D341Med (cell line): ENCODE results near the gene IDNK.
"Not testable (repeated sequence)": the region's sequence is repeated elsewhere in the genome, so short reads cannot be mapped to it uniquely, and the experiment has no call there.

Source experiments
- DNase-seq: peaks from one replicate; pipeline ENCODE4 v3.0.0; 2012; ENCODE audit warnings: low spot score

The IDNK gene

DNA sequence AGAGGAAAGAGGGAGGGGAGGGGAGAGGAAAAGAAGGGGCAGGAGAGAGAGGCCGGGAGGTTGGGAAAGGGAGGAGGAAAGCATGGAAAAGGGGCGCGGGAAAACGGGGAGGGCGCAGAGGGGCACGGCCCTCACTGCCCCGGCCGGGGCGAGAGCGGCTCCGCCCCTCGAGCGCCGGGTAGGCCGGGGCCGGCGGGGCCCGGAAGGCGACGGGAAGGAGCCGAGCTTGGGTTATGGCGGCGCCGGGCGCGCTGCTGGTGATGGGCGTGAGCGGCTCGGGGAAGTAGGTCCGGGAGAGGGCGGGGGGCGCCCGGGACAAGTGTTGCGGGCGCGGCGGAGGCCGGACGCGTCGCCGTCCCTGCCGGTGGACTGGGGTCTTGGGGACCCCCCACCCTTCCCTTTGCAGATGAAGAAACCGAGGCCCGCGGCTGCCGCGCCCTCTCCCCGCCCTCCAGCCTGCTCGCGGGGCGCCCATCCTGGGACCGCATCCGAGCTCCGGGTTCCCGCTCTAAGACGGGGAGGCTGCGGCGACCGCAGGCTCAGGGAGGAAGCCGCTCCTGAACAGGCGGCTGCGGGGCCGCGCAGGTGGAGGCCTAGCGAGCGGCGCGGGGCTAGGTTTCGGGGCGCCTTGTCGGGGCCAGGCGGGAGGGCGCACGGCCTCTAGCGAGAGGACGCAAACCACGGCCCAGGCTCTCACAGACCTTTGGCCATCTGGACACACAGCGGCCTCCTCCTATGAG is at the start of gene IDNK:
IDNK (plus strand) TSS at position 205 of the 740 bp plus-strand sequence; CDS start at position 234, 29 bp downstream.
- DNase-seq = peak; percentile 81

DNA sequence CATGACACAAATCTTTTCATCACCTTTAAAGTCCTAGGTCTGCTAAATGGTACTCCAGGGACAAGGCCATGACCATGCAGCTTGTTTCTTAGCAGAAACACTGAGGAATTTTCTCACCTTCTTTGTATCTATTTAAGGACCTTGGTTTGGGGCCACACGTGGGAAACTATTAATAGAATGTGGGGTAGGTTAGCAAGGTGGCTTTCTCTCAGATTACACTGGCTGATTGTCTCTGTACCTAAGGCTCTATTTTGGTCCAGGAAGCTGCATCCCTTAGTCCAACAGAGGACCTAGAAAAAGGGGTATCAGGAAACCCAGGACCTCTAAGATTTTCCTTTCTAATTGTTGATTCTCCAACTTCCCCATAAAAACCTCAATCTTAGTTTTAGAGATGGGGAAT is 48.5 kb upstream of the IDNK start:
- no peak for DNase-seq

DNA sequence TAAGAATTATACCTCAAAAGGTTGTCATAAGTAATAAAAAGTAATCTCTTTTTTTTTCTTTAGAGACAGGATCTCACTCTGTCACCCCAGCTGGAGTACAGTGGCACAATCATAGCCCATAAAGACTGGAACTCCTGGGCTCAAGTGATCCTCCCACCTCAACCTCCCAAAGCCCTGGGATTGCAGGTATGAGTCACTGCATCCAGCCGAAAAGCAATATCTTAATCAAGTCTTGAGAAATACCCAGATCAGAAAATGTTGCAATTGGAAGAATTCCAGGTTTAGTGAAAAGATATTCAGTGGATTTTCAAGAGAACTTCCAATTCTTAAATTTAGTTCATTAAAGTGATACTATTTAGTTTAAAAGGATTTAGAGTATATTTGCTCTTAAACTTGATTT is 40.9 kb upstream of the IDNK start:
- no peak for DNase-seq

DNA sequence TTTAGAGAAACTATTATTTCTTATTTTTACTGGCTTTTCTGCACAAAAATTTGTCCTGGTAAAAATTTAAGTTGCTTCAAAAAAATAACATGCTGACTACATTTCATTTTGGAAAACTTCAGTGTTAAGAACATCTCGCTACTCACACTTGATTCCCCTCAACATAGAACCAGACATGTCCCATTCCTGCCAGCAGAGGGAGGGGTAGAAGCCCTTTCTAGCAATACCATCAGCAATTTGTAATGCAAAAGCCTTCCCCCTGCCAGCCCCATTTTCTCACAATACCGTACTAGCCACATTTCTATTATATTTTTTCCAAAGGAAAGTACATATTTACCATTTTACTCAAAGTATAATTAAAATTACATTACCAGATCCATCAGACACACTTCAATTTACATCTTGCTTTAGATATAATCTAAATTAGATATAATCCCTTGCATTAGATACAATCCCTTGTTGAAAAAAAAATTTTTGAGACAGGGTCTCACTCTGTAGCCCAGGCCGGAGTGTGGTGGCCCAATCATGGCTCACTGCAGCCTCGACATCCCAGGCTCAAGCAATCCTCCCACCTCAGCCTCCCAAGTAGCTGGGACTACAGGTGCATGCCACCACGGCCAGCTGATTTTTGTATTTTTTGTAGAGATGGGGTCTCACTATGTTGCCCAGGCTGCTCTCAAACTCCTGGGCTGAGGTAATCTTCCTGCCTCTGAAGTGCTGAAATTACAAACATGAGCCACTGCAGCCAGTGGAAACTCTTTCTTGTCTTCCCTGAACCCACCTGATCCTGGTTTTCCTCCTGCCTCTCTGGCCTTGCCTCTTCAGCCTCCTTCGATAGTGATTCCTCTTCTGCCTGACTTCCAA is 39.6 kb upstream of the IDNK start:
- DNase-seq = peak; percentile 66

- no peak for DNase-seq
Measured at GRCh38 chr9:83584995-83585394, 37.9 kb upstream of the IDNK start.

DNA sequence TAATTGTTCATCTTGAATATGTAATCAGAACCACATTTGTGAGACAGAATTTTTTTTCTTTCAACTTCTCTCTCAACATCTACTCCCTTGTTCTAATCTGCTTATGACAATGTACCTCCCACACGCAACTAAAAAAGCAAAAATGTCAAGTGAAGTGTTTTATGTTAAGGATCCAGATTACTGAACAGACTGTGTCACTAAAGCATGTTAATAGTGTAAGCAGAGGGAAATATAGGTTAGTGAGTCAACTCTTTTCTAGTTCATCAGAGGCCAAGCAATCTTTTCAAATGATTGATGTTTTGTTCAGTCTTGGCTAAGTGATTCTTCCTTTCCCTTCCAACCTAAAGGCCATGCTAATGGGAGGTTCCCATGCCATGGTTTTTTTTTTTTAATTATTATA is 34.7 kb upstream of the IDNK start:
- no peak for DNase-seq

DNA sequence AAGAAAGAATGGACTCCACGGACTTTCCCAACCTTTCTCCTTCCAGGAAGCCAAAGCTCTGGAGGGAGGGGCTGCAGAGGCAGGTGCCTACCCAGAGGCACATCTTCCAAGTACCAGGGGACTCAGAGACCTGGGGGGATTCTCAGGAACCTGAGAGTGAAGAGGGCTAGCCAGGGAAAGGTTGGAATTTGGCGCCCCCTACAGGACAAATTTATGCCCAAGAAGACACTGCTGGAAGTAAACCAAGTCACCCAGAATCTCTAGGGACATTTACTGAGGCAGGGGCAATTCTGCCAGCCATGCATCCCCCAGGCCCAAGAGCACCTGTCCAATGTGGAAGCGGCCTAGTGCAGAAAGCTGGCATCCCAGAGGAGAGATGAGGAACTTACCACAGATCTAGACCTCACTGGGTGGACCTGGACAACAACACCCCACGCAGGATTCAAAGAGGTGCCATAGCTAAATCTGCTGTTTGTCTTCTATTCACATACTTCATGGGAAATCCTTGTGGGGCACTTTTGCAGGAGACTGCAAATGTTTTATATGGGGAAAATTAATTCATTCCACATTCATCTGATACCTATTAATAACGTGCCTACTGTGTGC is 25.9 kb upstream of the IDNK start:
- DNase-seq = peak; percentile 60

DNA sequence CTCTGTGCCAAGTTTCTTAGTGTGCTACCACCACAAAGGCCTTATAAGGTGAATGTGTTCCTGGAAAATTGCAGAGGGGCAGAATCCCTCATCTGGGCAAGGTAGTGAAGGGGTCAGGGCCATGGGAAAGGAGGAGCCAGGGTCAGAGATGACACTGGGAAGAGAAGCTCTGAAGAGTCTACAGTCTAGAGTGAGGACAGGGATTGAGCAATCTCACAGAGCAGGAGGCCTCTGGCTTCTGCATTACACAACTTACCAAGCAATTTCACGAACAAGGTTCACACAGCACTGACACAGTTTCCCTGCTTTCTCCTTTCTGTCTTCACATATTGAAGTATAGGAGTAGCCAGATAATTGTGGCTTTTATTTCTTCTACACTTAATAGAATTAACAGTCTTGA is 24.5 kb upstream of the IDNK start:
- DNase-seq = no peak

GRCh38 chr9:83599071-83599470 is 23.9 kb upstream of the IDNK start:
- no peak for DNase-seq

- DNase-seq = no peak
Measured at GRCh38 chr9:83601463-83601862, 21.5 kb upstream of the IDNK start.

DNA sequence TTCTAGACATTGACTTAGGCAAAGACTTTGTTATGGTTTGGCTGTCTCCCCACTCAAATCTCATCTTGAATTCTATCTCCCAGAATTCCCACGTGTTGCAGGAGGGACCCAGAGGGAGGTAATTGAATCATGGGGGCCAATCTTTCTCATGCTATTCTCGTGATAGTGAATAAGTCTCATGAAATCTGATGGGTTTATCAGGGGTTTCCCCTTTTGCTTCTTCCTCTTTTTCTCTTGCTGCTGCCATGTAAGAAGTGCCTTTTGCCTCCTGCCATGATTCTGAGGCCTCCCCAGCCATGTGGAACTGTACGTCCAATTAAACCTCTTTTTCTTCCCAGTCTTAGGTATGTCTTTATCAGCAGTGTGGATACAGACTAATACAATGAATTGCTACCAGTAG is 15.3 kb upstream of the IDNK start:
- not testable (repeated sequence) for DNase-seq

DNA sequence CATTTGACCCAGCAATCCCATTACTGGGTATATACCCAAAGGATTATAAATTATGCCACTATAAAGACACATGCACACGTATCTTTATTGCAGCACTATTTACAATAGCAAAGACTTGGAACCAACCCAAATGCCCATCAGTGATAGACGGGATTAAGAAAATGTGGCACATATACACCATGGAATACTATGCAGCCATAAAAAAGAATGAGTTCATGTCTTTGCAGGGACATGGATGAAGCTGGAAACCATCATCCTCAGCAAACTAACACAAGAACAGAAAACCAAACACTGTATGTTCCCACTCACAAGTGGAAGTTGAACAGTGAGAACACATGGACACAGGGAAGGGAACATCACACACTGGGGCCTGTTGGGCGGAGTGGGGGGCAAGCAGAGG is 9.6 kb upstream of the IDNK start:
- not testable (repeated sequence) for DNase-seq

- no peak for DNase-seq
Measured at GRCh38 chr9:83617299-83617698, 5.6 kb upstream of the IDNK start.

DNA sequence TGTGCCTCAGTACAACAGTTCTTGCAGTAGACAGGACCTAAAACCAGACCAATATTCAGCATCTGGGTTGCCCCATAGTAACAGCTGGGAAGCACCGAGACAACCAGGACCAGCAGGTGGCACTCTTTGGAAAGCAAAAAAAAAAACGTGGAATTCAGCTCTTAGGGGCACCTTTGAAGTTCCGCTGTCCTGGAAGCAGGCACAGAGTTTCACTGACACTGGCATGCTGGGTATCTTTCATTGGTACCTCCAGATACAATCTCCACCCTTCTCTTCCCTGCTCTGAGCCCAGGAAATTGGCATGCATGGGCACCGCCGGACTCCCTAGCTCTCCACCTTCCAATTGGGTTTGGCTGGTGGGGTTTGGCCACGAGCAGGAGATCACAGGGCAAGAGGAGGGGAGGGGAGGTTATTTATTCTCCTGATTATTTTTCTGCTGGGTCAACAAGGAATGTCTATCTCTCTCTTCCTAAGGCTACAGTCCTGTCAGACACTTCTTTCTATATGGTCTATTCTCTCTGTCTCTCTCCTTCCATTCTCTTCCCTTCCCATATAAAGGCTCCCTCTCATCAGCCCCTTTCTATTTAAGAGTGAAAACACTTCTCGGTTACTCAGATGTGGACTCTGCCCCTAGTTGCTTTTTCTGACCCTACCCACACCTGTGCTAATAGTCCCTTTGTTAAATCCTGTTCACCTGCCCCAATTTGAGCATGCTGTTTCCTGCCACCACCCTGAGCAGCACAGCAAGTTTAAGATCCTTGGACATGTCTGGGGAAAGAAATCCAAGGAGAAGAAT is 1.9 kb upstream of the IDNK start:
- peak; percentile 76 for DNase-seq

- DNase-seq = peak; percentile 85
Measured at GRCh38 chr9:83622433-83622938, 457 bp upstream of the IDNK start.

- DNase-seq = no peak
Measured at GRCh38 chr9:83623679-83624076, 735 bp downstream of the IDNK start.

DNA sequence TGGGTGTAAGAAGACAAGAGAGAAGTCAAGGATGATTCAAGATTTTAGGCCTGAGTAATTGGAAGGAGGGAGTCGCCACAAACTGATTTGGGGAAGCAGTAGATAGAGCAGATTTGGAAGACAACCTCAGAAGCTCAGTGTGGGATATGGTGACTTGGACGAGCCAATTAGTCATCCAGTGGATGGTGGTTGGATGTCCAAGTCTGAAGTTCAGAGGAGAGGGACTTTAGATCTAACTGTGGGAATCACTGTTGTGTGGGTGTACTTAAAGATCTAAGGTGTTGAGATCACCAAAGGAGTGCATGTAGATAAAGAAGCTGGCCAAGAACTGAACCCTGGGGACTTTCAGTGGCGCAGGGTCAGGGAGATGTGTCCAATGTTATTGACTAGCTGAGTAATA is 2.2 kb downstream of the IDNK start:
- DNase-seq = no peak

DNA sequence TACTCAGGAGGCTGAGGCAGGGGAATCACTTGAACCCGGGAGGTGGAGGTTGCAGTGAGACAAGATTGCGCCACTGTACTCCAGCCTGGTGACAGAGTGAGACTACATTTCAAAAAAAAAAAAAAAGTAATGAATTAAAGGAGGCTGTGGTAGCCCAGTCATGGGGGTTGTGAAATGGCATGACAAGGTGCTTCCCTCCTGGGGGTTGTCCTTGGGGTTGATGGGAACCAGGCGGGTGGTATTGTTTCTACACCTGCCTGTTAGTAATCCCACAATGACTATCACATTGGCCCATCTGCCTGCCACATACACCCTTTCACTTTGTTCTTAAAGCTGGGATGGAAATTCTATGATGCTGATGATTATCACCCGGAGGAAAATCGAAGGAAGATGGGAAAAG is 5.6 kb downstream of the IDNK start:
- no peak for DNase-seq

- no peak for DNase-seq
Measured at GRCh38 chr9:83629433-83630104, 6.6 kb downstream of the IDNK start.

GRCh38 chr9:83630938-83631457 is 8.1 kb downstream of the IDNK start:
- DNase-seq = peak; percentile 81

DNA sequence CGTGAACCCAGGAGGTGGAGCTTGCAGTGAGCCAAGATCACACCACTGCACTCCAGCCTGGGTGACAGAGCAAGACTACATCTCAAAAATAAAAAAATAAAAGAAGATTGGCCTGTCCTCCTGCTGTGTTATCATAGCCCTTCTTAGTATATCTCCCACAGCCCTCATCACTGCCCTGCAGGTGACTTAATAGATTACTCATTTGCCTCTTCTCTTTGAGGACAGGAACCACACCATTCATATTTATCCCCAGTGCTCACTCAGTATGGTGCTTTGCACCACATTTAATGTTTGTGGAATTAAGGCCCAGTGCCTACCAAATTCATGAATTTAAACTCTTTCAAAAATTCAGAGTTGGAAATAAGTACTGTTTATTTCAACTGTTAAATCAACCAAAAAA is 10.3 kb downstream of the IDNK start:
- no peak for DNase-seq
